GM10266 (cell line): ENCODE measurements around the gene MSI2.

Experiments
- DNase-seq: peaks from one replicate; pipeline ENCODE4 v3.0.0; 2012; ENCODE audit errors: extremely low spot score
- TF ChIP-seq, protein P1 (sequence below): IDR thresholded peaks from 2 replicates; pipeline ENCODE4 v1.5.1; 2012; ENCODE audit warnings: mild to moderate bottlenecking, low read depth; ENCODE audit not compliant: control insufficient read depth, insufficient read depth; ENCODE audit errors: missing control alignments

MSI2 gene

GRCh38 chr17:57588086-57588485 lies 331.8 kb downstream of the MSI2 start:
- TF ChIP-seq, protein P1, sequence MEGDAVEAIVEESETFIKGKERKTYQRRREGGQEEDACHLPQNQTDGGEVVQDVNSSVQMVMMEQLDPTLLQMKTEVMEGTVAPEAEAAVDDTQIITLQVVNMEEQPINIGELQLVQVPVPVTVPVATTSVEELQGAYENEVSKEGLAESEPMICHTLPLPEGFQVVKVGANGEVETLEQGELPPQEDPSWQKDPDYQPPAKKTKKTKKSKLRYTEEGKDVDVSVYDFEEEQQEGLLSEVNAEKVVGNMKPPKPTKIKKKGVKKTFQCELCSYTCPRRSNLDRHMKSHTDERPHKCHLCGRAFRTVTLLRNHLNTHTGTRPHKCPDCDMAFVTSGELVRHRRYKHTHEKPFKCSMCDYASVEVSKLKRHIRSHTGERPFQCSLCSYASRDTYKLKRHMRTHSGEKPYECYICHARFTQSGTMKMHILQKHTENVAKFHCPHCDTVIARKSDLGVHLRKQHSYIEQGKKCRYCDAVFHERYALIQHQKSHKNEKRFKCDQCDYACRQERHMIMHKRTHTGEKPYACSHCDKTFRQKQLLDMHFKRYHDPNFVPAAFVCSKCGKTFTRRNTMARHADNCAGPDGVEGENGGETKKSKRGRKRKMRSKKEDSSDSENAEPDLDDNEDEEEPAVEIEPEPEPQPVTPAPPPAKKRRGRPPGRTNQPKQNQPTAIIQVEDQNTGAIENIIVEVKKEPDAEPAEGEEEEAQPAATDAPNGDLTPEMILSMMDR, result no peak
- no peak for DNase-seq

DNA sequence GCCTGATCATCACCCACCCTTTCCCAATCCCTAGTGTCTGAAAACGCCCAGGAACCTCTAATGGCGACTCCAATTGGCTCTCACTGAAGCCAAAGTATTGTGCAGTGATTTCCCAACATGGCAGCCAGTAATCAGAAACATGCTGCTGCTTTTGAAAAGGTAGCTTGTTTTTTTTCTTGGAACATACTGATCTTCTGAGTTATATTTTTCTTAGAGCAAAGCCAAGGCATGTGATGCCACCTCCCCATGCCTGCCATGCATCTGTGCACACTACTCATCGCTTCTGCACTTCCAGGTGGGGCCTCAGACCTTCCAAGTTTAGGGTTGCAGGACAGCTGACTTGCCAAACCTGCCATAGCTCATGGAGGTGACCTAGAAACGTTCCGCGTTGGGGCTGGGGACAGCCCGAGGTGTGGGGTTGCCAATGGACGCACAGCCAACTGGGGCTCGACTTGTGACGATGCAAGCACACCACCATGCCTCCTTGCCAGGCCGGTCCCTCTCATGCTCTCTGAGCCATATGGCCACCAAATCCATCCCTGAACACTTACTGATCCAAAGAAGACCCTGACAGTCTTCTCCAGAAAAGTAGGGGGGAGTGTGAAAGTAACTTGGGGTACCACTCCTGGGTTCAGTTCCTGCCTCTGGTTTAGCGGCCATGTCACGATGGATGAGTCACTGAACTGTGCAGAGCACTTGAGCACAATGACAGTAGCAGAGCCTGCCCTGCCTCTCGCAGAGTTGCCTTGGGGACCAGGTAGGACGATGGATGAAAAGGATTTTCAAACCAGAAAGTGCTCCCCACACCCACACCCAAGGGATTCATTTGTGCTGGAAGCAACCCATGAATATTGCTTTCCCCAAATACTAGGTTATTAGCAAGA lies 333.1 kb downstream of the MSI2 start:
- DNase-seq, result no peak
- TF ChIP-seq, protein P1, result no peak

DNA sequence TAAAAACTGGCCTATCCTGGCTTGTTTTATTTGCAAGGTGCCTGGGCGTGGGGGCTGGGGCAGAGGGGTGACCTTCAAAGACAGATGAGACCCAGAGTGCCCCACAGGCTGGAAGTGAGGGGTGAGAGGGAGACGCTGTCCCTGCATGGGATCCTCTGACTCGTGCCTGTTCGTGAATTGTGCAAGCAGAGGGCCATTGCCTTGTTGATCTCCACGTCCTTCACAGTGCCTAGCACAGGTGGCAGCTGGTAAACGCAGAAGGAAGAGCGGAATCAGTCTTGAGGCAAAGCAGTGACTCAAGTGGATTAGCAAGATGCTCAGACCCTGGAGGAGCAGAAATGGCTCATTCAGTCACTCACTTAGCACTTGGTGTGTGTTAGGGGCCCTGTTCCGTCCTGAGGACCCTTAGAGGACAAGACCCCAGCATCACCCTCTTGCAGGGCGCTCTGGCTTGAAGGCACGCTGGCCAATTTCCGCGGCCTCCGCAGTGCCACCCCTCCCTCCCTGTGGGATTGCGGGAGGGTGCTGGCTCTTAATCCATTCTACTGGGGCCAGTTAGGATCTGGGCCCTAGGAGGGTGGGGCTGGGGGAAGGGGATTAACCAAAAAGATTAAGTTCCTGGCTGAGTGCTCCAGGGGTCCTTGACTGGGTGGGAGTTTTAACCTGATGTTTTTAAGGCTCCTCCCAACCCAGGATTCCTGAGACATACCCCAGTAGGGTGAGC lies 337.6 kb downstream of the MSI2 start:
- TF ChIP-seq, protein P1, result no peak
- DNase-seq, result no peak

DNA sequence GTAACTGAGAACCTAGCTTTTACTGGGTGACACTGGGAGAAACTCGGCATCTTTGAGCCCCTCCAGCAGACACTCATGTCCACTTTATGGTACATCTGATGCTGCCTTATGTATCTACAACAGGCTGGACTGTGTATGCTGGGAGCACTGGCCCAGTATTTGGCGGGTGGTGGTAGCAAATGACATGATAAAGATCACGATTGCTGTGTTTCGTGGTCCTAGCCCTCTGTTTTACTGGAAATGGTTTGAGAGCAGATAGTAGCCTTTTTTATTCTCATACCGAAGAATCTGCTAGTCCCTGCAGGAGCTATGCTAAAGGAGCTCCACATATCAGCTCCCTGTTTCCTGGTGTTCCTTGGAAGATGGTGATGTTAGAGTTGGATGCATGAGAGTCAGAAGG lies 338.4 kb downstream of the MSI2 start:
- DNase-seq, result no peak
- TF ChIP-seq, protein P1, result no peak

DNA sequence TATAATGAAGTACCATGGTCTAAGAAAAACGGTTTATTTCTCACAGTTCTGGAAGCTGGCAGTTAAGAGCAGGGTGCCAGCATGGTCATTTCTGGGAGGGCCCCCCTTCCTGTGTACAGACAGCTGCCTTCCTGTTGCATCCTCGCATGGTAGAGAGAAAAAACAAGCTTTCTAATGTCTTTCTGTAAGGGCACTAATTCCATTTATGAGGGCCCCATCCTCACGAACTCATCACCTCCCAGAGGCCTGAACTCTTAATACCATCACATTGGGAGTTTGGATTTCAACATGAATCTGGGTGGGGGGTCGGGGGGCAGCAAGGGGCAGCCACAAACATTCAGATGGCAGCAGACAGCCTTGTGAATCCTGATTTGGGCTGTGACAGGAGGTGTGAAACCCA lies 339.1 kb downstream of the MSI2 start:
- DNase-seq, result no peak
- TF ChIP-seq, protein P1, result no peak

- no peak for DNase-seq
- TF ChIP-seq, protein P1, result no peak
Observed at GRCh38 chr17:57595947-57596695, 339.8 kb downstream of the MSI2 start.
